LNCAP (cell line): ENCODE data around the gene FMNL2.

Experiments
- TF ChIP-seq, protein P1 (sequence below): fragments of 450-650 bp; IDR thresholded peaks from 2 replicates; pipeline ENCODE4 v1.5.1; 2017; ENCODE audit warnings: mild to moderate bottlenecking

Gene FMNL2

DNA sequence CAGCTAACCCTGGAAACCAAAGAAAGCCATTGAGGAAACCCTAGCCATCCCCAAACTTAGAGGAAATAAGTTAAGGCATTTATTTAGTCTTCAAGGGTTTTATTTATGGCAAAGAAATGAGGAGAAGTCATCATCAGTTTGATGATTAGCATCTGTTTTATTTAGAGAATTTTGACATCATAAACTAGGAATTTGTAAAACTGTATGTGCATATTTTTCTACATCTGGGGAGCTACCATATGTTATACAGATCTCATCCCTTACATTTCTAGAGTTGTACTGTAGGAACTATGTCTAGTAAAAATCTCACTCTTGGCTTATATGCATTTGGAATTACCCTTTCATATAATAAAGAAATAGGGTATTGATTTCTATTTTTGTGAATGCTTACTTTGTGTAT lies 48.7 kb downstream of the FMNL2 start:
- TF ChIP-seq, protein P1, sequence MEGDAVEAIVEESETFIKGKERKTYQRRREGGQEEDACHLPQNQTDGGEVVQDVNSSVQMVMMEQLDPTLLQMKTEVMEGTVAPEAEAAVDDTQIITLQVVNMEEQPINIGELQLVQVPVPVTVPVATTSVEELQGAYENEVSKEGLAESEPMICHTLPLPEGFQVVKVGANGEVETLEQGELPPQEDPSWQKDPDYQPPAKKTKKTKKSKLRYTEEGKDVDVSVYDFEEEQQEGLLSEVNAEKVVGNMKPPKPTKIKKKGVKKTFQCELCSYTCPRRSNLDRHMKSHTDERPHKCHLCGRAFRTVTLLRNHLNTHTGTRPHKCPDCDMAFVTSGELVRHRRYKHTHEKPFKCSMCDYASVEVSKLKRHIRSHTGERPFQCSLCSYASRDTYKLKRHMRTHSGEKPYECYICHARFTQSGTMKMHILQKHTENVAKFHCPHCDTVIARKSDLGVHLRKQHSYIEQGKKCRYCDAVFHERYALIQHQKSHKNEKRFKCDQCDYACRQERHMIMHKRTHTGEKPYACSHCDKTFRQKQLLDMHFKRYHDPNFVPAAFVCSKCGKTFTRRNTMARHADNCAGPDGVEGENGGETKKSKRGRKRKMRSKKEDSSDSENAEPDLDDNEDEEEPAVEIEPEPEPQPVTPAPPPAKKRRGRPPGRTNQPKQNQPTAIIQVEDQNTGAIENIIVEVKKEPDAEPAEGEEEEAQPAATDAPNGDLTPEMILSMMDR: no peak

DNA sequence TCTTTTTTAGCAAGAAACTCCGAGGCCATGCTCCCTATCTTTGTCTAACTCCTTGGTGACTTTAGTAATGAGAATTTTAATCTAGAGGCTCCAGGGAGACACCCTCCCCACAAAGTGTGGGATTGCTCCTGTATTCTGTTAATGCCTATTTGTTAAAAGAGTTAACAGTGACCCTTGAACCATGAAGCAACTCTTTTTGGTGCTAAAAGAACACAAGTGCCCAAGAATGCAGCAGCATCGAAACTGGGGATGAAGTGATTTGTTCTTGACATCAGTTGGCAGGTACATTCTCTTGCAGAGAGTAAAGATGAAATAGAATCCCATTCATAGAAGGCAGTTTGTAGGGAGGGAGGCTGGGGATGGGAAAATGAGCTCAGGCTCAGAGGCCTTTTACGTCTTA lies 50.0 kb downstream of the FMNL2 start:
- TF ChIP-seq, protein P1: no peak

DNA sequence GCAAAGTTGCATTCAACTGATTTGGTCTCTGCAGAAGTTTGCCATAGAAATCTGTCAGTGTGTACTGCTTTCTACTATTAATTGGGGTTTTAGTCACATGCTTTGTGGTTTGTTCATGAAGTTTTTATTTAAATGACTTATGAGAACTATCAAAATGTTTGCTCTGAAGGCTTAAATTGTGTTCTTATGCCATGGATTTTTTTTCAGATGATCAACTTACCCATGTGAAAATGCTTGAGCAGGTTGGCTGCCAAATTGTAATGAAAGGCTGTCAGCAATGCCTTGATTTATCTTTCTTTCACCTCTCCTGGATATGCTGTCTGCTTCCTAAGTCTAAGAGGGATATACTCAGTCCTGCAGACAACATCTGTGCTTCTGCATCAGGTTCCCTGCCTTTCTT lies 50.7 kb downstream of the FMNL2 start:
- TF ChIP-seq, protein P1: no peak

DNA sequence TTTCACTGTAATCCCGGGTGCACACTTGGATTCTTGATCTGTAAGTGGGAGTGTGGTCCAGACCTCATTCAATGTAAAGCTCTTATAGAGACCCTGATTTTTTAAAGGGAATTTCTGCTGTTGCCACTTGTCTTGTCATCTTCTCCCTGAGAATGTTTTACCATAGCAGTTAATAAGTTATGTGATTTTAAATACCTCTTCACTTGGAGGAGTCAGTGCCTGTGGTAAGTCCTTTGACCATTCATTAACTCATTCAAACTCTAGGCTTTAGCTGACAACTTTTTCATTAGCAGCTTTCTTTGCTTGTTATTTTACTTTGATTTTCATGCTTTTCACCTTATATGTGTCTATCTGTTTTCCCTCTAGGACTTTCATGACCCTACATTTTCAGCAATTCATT lies 51.3 kb downstream of the FMNL2 start:
- TF ChIP-seq, protein P1: no peak

DNA sequence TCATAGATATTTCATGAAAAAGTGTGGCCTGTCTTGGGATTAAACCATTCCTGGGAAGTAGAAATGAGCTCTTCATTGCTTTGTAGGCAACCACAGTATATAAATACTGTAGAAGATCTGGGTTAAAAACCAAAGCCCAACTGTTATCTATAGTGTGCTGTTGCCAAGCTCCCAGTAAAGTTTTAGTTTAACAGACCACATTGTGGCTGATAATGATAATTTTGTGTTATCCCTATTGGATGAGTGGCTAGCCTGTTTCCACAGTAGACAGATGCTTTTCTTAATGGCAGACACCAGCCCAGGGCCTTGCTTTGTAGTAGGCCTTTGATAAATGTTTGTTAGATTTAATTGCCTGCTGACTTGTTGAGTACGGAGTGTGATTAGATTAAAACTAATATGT lies 52.1 kb downstream of the FMNL2 start:
- TF ChIP-seq, protein P1: no peak

DNA sequence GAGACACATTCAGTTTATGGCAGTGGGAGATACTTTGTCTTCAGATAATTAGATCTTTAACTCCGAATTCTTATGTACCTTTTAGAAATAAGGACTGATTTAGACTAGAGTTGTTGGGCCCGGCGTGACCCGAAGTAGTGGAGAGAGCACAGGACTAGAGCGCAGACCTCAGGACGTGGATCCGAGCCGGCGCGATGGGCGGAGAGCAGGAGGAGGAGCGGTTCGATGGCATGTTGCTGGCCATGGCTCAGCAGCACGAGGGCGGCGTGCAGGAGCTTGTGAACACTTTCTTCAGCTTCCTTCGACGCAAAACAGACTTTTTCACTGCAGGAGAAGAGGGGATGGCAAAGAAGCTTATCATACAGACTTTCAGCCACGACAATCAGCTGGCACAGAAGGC lies 54.5 kb downstream of the FMNL2 start:
- TF ChIP-seq, protein P1: no peak

DNA sequence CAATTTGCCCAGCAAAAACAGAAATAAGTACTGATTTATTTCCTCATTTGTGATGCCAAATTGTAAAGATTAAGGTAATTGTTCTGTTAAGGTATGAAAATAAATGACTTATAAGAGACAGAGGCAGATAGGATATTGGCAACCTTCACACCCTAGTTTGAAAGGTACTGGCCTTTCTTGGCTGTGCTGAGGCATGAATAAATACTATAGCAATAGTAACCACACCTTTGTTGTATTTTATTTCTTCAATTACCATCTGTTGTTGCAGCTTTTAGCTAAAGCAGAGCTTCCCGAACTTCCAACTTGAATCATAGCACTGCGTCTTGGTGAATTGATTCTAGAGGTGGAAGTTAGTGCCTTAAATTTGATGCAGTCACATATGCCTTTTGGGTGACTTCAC lies 55.9 kb downstream of the FMNL2 start:
- TF ChIP-seq, protein P1: no peak

DNA sequence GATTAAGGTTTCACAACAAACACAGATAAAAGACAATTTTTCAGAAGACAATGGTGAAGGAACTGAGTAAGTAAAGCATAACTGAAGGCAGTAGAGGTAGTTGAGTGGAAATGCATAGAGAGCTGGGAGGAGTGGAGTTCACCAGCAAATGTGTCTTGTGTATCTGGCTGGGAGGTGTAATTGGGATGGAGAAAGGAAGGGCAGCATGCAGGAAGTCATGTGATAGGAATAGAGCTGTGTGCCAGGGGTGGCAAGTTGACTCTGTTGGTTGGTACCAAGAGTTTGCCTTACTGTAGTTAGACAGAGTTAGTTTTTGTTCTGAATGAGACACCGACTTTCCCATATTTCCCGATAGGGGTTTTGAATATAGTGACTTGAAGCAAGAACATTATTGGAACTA lies 56.3 kb downstream of the FMNL2 start:
- TF ChIP-seq, protein P1: no peak
